ENCODE data around the gene ADARB2.
"Not testable (repeated sequence)": the region's sequence is repeated elsewhere in the genome, so short reads cannot be mapped to it uniquely, and the experiment has no call there.

ADARB2 gene

GRCh38 chr10:1240341-1240775 is 497.0 kb downstream of the ADARB2 start:
- no peak for DNase-seq (ENCODE audit: low read depth in 2 of 2)

DNA sequence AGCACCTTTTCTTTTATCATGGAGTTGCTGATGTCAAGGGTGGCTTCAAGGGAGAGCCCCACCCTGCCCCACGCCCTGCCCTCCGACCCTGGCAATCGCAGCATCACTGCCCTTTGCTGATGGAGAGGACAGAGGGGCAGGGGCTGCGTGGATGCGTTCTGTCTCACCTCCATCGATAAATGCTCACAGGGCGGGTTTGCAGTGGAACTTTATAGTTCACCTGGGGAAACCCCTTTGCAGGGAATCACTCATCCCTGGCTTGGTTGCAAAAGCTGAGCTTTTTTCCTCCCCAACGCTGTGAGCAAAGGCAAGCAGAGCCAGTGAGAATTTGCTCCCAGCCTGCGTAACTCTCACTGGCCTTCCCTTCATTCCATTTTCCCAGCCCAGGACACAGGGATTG is 504.3 kb downstream of the ADARB2 start:
- DNase-seq (ENCODE audit: low read depth in 2 of 2) = no peak

- no peak for DNase-seq (ENCODE audit: low read depth in 2 of 2)
These were observed 505.0 kb downstream of the ADARB2 start for GRCh38 chr10:1232164-1232911.

GRCh38 chr10:1230592-1231275 is 506.6 kb downstream of the ADARB2 start:
- no peak for DNase-seq (ENCODE audit: low read depth in 2 of 2)

GRCh38 chr10:1230138-1230537 is 507.2 kb downstream of the ADARB2 start:
- DNase-seq (ENCODE audit: low read depth in 2 of 2) = no peak

DNA sequence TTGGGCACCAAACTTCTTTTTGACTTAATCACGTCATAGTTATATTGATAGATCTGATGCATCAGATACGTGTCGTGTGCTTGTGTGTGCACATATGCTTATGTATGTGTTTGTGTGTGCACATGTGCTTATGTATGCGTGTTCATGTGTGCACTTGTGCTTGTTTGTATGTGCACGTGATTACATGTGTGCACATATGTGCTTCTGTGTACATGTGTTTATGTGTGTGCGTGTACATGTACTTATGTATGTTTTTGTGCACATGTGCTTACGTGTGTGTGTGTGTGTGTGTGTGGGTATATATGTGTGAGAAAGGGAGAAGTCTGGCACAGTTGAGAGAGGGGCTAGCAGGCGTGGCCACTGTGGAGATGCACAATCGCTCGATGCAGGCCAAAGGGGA is 507.8 kb downstream of the ADARB2 start:
- DNase-seq (ENCODE audit: low read depth in 2 of 2) = no peak

DNA sequence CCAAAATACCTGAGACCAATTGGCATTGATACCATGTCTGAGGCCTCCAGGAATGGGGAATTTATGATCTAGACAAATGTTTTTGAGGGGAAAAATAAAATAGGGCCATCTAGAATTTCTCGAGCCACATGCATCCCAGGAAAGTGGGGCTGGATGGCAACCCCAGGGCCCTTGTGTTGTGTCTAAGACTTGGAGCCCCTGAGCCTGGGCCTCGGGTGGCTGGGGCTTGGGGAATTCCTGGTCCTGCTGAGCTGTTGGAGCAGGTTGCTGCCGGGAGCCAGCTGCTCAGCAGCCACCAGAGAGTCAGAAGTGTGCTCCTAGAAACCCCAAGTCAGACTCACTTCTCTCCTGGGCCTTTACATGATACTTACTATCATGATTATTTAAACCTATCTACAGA is 508.2 kb downstream of the ADARB2 start:
- no peak for DNase-seq (ENCODE audit: low read depth in 2 of 2)

DNA sequence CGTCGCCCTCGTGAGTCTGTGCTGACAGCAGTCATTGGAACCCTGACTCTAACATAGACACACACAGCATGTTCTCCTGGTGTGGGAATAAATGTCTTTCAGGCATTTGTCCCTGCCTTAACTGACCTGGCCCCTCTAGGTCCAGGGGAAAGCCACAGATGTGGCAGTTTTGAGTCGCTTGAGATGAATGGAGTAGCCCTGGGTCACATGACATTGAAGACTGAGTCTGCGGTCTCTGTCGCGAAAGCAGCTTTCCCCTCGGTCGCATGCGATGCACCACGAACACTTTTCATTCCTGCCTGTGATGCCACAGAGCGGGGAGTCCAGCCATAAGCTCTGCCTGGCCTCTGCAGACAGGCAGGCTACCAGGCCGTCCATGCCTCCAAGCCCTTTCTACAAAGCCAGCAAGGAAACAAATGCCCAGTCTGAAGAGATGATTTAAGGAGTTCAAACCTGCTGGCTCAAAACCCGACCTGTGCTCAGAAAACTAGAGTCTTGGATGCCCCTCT is 508.8 kb downstream of the ADARB2 start:
- no peak for DNase-seq (ENCODE audit: low read depth in 2 of 2)

DNA sequence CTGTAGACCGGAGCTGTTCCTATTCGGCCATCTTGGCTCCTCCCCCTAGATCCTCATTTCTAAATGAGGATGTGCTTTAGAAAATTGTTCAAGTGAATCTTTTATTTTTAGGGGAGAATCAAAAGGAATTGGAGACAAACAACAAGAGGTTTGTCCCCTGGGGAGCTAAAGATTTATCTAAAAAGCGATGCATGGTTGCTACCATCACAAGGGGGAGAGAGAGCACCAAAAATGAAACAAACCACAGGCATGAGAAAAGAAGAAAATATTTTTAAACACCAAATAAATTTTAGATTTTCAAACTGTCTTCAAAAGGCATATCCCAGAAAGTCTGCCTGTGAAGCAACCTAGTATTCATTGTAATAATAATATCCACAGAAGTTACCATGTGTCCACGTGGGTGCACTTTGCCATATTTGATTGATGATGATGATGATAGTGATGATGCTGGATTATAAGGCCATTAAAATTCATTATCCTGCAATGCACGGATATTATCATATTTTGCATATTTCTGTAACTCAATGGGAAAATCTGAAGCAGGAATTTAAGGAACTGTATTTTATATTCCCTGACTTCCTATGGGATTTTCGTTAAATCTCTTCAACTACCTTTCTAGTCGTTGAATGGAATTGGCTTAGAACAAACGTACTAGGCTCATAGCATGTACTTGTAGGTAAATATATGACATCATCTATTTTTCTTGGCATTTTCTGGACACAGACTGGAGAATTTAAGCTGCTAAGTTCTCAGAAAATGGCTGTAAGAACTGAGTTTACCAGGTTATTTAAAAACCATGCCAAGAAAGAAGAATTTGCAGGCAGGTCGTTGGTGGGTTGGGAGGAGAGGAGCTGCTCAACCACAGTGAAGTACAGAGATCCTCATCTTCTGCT is 509.6 kb downstream of the ADARB2 start:
- DNase-seq (ENCODE audit: low read depth in 2 of 2) = no peak

- not testable (repeated sequence) for DNase-seq (ENCODE audit: low read depth in 2 of 2)
These were observed 510.4 kb downstream of the ADARB2 start for GRCh38 chr10:1226907-1227306.

- DNase-seq (ENCODE audit: low read depth in 2 of 2) = not testable (repeated sequence)
These were observed 517.5 kb downstream of the ADARB2 start for GRCh38 chr10:1219874-1220273.

DNA sequence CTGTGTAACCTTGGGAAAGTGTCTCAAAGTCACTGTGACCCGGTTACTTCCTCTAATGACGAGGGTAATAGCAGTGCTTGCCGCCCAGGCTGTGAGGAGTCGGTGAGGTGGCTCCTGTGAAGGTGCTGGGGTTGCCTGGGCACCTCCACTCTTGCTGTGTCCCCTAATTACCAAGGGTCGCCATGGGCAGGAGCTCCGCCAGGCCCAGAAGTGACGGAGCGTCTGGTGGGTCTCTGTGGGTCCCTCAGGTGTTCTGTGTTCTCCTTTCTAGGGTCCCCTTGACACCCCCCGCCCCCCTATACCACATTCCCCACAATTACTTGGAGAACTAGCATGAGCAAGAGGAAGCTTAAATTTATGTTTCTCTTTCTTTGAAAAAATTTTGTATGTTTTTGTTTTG is 519.7 kb downstream of the ADARB2 start:
- DNase-seq (ENCODE audit: low read depth in 2 of 2) = no peak

DNA sequence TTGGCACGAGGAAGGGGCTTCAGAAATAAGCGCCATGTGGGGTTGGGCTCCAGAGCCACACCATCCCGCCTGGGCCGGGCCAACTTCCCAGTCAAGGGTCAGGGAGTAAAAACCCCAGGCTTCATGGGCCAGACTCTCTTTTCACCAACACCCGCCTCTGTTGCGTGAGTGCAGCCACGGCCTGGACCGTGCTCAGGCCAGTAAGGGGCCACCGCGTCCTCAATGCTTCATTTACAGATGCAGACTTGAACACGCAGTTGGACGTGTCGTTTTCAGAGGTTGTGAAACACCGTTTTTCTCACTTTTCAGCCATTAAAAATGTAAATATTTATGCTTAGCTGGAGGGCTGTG is 520.1 kb downstream of the ADARB2 start:
- no peak for DNase-seq (ENCODE audit: low read depth in 2 of 2)

- DNase-seq (ENCODE audit: low read depth in 2 of 2) = no peak
These were observed 520.6 kb downstream of the ADARB2 start for GRCh38 chr10:1216574-1217236.

DNA sequence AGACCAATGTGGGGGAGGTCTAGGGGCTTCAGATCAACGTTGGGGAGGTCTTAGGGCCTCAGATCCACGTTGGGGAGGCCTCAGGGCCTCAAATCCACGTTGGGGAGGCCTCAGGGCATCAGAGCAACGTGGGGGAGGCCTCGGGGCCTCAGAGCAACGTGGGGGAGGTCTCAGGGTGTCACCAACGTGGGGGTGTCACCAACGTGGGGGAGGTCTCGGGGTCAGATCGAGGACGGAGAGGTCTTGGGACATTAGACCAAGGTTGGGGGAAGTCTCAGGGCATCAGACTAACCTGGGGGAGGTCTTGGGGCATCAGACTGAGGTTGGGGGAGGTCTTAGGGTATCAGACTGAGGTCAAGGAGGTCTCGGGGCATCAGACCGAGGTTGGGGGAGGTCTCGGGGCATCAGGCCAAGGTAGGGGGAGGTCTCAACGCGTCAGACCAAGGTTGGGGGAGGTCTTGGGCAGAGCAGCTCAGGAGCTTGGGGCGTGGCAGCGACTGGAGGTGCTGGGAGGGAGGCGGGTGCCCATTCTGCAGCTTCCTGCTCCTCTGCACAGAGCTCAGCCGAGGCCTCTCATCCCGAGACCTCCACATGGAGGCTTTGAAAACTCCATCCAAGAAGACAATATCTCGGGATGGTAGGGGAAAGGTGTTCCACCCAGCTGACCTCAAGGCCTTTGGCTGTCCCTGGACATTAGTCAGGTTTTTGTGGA is 521.3 kb downstream of the ADARB2 start:
- no peak for DNase-seq (ENCODE audit: low read depth in 2 of 2)

- DNase-seq (ENCODE audit: low read depth in 2 of 2) = no peak
These were observed 522.3 kb downstream of the ADARB2 start for GRCh38 chr10:1214882-1215540.

DNA sequence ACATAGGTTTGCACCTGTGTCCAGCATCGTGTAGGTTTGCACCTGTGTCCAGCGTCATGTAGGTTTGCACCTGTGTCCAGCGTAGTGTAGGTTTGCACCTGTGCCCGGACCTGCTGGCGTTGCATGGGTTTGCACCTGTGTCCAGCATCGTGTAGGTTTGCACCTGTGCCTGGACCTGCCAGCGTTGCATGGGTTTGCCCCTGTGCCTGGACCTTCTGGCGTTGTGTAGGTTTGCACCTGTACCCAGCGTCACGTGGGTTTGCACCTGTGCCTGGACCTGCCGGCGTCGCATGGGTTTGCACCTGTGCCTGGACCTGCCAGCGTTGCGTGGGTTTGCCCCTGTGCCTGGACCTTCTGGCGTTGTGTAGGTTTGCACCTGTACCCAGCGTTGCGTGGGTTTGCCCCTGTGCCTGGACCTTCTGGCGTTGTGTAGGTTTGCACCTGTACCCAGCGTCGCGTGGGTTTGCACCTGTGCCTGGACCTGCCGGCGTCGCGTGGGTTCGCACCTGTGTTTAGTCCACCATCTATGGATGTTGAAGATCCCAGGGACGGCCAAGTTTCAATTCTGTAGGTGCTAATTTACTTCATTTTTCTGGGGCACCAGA is 523.2 kb downstream of the ADARB2 start:
- no peak for DNase-seq (ENCODE audit: low read depth in 2 of 2)

- no peak for DNase-seq (ENCODE audit: low read depth in 2 of 2)
These were observed 523.9 kb downstream of the ADARB2 start for GRCh38 chr10:1213252-1214070.

DNA sequence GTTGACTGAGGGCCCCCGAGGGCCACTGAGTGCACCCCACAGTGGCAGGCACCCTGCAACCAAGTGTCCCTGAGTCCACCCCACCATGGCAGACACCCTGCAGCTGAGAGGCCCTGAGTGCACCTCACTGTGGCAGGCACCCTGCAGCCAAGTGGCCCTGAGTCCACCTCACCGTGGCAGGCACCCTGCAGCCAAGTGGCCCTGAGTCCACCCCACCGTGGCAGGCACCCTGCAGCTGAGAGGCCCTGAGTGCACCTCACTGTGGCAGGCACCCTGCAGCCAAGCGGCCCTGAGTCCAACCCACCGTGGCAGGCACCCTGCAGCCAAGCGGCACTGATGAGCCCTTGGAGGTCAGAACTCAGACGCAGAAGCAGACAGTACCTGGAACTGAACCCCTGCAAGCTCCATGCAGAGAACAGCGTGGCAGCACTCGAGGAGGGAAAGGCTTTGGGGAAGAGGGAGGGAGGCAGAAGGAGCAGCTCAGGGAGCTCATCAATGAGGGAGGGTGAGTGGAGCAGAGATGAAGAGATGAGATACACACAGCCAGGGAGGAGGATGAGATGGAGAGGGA is 524.7 kb downstream of the ADARB2 start:
- no peak for DNase-seq (ENCODE audit: low read depth in 2 of 2)

All from stimulated activated CD8-positive, alpha-beta memory T cell treated with anti-CD3 and anti-CD28 coated beads, Interleukin-15, amount 100 ng/mL, for 48 hours (primary cell).